NCI-H1092 treated with DMSO at 0.1 percent for 48 hours (cell line): ENCODE data around the gene SH3BP4.
A peak's percentile ranks its signal among the peaks of the same experiment; 100 is the strongest.

ENCODE experiments used
- DNase-seq: peaks from one replicate; lab custom pipeline; 2025; lab: John Stamatoyannopoulos, UW

Gene SH3BP4

DNA sequence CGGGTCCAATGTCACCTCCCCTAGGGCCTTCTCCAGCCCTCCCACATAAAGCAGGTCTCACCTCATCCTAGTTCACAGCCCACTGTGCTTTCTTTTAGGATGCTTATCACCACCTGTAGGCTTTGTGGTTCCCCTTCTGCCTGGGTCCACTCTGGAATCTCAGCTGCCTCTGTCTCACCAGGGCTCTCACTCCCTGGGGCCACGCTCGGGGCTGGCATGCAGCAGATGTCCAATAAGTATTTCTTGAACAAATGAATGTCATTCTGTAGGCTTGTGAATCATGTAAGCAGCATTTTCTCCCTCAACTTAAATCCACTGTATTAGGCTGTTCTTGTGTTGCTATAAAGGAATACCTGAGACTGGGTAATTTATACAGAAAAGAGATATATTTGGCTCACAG lies 4.3 kb upstream of the SH3BP4 start:
- no peak for DNase-seq

DNA sequence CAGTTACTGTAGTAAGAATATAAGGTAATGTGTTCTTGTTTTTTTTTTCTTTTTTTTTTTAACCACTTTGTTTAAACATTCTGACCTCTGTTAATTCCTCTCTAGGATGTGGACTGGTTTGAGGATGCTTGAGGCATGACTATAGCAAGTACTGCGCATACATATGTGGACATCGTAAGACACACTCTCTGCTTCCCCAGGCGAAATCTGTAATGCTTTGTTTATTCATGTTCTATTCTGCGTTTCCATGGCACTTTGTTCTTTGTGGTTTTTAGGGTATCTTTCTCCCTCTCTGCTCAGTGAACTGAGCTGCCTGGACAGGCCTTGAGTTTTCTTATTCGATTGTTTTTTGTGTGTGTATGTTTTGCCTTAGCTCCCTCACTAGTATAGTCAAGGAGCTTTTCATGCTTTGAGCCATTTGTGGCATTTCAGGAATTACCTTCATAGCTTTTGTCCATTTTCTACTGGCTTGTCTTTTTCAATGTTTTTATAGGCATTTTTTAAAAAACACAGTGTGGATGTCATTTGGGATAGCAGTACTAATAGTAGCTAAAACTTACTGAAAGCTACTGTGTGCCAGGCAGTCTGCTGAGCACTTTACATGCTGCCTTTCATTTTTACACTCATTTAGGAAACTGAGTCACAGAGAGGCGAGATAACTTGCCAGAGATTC lies 1.9 kb upstream of the SH3BP4 start:
- no peak for DNase-seq

DNA sequence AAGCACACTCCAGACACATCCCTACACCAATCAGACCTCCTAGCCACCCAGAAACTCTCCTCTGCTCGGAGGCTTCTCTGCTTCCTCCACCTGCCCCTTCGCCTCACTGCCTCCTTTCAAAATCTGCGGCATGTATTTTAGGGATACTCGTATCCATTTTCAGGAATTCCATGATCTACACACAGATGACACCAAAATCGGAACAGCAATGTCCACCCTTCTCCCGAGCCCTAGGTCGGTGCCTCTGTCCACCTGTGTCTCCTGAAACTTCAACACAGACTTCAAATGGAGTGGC lies 1.4 kb upstream of the SH3BP4 start:
- no peak for DNase-seq

DNA sequence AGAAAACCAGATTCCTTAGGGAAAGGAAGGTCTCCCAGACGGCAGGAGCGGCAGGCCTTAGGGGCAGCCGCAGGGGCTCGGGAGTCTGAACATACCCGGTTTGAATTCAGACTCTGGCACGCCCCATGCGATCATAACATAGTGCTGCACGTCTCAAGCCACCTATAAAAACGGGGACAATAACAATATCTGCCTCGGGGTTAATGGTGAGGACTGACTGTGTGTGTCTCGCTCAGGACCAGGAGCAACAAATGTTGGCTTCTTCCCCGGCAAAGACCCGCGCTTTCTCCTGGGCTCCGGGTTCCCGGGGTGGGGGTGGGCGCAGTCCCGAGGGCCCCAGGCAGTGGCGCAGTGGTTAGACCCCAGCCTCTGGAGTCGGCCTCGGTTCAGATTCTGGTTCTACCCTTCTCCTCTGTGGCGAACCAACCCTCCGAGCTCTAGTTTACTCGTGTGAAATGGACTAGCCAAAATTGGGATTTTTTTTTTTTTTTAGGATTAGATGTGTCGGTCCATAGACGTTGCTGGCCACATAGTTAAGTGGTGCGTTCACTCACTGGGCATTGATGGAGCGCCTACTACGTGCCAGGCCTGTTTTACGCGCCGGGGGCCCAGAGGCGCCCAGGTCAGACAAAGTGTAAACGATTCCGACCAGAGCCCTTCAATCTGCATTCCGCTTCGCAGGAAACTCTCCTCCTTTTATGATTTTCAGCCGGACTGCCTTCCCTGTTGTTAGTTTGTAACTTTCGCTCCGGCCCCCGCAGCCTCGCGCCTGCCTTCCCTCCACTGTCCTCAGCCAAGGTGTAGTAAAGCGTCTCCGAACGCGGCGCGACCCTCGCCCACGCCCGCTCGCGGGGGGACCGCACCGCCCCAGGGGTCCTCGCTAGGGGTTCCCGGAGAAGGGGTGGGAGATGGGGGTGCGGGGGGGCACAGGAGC lies 820 bp upstream of the SH3BP4 start:
- DNase-seq = no peak

DNA sequence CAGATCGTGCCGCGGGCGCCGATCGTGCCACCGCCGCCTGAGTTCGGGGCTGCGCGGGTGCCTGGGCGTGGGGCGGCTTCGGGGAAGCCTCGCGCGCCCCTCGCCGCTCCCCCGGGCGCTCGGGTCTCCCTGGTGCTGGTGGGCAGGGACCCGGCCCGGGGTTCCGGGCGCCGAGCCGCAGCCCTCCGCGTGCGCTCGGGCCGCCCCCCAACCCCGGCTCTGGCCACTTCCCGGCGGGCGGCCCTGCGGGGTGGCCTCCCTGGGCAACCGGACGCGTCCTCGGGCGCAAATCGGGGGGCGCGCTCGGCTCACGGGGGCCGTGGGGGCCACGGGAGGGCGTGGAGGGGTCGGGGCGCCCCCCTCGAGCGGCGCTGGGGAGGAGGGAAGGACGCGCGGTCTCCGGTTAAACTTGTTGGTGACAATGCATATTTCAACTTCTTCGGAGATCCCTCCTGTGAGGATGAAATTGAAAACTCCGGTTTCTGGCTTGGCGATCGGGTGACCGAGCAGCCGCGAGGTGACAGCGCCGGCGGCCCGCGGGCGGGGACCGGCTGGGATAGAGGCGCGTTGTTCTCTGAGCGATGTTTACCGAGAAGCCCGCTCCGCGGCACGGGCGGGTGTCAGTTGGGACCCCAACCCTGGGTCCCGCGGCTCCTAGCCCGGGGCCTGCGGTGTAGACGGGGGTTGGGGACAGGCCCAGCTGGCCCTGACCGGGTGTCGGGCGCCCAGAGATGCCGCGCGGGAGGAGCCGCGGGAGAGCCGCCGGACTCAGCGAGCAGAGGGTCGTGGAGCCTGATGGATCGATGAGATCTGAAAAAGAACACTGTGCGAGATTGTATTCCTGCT lies 676 bp downstream of the SH3BP4 start:
- no peak for DNase-seq

DNA sequence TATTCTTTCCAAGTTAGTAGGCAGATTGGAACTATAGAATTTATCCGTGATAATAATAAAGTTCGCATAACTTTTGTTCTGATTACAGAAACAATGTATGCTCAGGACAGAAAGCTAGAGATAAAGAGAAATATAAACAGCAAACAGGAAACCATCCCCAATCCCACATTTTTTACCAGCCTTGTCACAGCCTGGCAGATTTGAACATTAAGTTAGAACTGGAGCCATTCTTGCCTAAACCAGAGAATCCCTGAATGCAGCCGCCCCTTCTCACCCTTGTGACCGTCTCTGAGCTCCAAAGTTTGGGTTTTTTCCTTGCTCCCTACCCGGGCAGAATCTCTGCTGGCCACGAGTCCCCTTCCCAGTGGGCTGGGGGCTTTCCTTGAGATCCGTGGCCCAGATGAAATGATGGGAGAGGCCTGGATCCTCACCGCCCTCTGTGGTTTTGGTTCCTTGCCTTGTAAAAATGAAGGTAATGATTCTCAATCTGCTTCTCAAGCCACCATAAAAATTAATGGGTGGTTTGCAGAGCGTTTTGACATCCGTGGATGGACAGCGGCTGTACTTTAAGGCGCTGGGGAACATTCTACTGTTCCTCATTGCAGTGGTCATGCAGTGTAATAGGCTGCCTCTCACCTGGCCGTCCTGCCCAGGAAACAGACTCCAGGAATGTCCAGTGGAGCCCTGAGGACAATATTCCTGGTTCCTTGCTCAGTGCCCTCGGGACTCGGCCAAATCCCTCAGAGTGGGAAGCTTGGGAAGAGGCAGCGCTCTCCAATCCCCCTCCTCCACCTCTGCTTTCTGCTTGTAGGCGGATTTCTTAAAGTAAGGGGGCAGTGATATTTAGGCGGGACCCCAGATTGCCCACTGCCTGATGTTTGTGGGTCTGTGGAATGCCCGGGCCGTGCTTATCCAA lies 1.6 kb downstream of the SH3BP4 start:
- DNase-seq = no peak

DNA sequence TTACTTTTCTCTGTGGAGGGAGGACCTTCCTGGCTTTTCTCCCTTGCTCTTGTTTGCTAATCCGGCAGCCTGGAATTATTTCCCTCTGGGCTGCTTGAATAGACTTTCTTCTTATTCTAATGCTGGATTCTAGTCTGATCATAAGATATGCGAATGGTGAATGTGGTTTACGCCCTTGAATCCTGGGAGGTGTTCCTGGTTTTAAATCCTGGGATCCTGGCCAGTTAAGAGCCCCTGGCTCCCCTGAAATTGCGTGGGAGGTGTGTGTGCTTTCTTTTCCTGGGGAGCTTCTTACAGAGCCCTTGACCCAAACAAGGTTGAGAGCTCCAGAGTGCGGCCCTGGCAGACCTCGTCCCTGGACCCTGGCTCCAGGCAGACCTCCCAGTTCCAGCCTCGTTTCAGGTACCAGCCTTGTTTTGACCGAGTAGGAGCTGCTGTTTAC lies 2.8 kb downstream of the SH3BP4 start:
- DNase-seq = no peak

DNA sequence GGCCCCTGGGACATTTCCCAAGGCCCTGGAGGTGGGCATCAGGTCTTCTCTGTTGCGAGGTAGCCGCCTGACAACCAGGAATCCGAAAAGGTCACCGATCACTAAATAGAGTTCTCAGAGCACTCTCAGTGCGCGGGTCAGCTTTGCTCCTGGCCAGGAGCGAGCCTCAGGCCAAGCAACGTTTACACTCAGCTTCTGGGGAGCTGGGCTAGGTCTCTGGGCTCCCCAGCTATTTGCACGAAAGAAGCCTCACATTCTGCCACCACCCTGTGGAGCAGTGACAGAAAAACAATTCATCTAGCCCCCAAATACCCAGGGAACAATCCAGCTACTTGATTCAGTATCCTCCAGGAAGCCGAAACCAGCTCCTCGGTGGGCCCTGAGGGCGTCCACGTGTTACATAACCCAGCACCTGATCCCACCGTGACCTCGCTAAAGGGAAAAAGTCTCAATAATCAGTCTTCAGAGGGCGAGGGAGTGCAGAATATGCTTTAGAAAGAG lies 3.3 kb downstream of the SH3BP4 start:
- no peak for DNase-seq

DNA sequence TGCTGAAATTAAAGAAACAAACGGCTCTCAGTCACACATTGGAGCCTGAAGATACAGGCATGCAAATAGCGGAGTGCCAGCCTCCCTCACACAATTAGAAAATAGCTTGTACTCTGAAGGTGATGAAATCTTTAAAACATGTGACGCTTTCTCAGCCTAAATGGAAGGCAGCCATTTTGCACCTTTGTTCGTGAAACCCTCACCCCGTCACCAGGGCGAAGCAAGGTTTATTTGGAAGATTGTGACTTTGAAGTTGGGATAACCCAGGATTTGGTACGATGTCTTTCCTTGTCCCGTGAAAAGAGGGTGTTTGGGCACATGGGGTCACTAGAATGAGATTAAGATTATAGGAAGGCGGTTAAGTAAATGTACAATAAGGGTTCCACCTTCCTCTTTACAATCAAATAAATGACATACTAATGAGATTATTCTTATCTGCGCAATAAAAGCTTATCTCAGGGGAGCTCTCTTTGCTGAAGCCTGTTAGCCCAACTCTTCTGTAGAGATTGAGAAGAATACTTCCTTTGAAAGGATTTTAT lies 4.2 kb downstream of the SH3BP4 start:
- DNase-seq = no peak

DNA sequence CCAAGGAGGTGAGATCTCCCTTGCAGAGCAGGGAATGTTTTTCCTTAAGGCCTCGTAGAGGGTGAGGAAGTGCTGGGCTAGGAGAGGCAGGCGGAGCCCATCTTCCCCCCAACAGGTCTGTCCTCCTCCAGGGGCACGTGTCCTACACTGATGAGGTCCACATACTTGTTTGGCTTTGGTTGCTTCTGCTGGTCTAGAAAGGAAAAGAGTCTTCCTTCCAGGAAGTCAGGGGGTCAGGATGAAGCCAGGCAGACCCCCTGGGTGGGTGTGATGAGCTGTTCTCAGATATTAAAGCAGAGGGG lies 6.0 kb downstream of the SH3BP4 start:
- DNase-seq = no peak

DNA sequence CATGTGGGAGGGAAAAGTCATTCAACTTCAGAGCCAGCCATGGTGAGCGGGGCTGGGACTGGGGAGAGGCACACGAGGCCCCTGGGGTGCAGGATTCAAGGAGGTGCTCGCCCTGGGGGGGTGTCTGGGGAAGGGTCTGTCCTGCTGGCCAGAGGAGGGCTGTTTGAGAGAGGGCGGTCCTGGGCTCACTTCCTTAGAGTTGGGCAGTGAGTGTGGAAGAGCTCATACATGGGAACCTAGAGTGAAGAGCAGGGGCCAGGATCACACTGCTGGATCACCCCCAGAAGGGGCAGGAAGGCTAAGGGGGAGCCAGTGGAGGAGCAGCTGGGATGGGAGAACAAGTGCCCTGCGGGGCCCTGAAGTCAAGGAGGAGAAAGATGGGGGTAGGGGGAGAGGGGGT lies 6.5 kb downstream of the SH3BP4 start:
- DNase-seq = no peak

DNA sequence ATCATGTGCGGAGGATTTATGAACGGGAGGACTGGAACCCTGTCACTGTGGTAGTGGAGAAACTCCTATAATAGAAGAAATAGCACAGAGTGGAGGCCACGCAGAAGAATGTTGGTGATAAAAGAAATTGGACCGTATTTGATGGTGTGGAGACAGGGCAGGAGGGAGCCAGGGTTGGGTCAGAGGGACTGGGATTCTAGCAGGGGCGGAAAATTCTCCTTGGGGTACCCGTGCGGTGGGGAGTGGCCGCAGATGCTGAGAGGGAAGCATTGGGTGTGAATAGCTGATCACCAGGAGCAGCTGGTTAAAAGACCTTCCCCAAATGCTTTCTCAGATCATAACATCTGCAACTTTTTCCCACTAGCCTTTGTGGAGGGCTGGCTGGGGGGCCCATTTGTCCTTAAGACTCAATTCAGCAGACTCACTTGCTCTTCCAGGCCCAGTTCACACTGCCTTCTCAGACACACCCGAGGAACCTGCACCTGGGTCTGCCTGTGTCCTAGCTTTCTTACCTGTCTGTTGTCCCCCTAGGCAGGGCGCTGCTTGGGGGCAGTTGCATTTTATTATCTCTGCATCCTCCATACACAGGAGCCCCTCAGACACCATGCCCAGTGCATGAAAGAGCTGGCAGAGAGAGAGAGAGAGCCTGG lies 7.1 kb downstream of the SH3BP4 start:
- no peak for DNase-seq

DNA sequence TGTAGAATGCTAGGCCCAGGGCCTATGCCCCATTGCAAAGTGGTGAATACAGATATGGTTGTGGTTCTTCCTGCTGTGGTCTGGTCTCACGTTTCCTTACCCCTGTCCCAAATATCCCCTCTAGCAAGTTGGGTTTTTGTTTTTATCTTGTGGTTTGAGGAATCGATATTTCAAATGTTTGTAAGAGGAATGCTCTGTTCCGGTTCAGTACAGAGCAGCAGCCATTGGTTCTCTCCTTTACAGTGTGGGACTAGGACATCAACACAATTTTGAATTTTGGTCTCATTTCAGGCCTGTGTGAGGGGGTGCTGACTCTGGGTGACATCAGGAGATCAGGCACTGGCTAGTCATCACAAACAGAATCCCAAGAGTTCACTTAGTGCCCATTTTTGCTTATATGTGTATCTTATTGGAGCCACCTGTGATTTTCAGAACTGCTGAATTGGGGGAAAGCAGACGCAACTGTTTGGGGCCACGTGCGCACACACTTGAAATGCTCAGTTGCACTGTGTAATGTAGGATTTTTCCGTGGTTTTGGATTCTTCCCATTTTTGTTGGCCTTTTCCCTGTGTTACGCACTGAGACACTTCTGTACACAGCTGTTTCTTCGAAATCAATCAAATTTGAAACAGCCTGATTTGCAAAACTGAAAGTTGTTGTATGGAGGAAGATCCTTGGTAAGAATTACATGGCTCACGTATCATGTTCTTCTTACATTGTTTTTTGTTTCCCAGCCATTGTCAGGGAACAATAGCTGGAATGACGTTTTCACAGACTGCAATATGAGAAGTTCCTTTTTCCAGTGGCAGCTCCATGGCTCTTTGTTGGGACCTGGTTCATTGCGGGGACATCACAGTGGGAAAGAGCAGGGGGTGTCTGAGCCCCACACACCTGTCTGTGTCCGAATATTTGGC lies 8.6 kb downstream of the SH3BP4 start:
- peak; percentile 15 for DNase-seq

DNA sequence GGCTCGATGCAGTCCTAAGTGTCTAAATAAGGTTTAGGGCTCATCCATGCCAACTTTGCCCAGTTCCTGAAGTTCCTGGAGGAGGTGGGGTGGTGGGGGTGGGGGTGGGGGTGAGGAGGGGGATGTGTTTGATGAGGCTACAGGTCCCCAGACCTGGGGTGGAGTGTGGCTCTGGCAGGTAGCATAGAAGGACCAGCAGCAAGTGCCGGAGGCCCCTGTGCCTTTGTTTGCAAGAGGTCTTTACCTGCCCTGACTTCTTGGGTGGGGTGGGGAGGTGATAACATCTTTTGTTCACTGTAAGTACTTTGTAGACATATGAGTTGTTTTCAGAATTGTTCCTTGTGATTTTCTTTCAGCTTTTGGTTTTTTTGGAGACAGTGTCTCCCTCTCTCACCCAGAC lies 10.0 kb downstream of the SH3BP4 start:
- no peak for DNase-seq

DNA sequence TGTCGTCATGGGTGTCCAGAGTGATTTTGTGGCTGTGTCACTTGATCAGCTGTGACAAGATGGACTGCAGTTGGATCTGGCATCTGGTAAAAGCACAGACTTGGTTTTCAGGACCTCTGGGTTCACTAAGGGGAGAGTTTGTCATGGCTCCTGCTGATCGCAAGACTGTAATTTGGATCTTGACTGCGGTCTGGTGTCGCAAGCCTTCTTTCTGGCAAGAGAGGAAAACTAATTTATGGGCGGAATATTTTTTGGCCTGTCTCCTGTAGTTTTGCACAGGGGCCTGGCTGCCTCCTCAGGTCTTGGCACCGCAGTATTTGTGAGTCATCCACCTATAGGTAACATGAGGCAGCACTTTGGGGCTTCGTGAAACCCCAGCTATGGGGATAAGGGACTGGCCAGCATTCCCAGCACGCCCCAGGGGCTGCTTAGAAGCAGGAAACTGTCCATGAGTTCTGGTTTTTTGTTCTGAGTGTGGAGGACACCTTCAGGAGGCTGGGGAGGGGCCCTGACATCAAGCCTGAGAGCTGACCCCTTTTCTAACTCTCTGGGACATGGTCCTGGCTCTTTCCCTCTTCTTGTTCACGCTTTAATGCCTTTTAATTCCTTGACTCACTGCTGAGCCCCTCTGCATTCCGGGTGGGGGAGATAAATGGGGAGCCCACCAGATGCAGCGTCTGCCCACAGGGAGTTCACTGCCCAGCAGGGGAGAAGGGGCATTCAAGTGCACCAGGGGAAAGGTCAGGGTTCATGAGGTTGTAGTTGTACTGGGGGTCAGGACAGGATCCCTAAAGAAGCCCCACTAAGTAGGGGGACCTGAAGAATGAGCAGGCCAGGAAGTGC lies 12.2 kb downstream of the SH3BP4 start:
- no peak for DNase-seq

DNA sequence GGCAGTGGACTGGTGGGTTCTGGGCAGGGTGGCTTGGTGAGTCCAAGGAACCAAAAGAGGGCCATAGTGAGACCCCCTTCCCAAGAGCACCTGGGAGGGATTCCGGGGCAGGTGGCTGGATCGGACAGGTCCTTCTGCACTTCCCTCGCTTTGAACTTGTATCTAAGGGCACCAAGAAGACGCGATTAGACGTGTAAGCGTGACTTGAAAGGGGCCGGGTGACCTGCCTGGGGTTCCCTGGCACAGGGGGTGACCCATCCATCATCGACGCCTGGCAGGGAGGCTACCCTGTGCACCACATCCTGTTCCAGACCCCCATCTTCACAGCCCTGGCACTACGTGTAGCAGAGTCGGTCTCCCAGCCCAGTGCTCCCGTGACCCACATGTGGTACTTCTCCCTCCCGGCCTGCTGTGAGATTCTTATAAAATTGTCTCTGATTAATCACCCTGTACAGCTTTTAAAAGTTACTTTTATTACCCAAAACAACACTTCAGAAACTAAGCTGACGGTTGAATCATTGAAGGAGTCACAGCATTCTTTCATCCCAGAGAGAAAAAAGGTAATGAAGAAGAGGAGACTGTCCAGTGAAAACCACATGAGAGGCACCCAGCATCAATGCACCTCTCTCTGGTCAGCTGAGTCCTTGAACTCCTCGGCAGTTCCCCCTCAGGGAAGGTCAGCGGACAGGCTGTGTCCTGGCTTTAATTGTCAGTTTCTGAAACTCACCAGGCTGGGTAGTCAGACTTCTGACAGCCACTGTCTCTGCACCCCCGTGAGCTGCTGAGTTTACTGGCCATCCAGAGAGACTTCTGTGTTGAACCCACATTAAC lies 13.0 kb downstream of the SH3BP4 start:
- DNase-seq = no peak

DNA sequence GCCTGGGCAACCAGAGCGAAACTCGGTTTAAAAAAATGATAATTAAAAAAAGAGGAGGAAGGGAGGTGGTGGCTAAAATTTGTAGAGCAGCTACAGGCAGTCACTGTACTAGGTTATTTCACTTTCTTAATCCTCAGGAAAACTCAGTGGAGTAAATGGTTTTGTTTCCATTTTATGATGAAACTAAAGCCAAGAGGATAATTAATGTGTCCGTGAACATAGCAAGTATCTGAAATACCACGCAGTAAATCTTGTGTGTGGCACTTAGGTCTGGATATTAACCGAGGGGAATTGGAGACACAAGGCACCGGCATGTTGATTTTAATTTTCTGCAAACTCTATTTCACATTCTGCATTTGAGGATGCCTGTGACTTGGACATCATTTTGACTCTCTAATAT lies 14.5 kb downstream of the SH3BP4 start:
- DNase-seq = no peak
